Ecto neural progenitor cell (in vitro differentiated cells): Measurements from ENCODE around the gene SLC39A2.

Experiments
- DNase-seq: peaks from one replicate; pipeline ENCODE4 v3.0.0-alpha.2; 2018; ENCODE audit warnings: low spot score

SLC39A2 gene

DNA sequence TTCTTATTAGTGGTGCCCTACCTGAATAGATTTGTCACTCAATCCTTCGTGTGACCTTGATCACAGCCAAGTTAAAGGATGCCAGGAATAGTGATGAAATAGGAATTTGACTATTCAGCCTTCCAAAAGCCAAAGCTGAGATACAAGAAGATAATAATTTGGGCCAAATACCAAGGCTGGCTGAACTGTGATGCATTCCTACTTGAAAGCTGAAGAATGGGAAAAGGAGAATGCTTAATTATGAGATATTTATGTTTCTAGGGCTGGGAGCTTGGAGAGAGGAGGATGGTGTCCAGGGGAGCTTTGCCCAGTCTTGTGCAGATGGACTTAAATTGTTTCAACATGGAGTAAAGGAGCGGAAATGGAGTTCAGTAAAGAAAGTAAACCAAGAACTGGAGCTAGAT lies 48.3 kb downstream of the SLC39A2 start:
- DNase-seq = no peak

DNA sequence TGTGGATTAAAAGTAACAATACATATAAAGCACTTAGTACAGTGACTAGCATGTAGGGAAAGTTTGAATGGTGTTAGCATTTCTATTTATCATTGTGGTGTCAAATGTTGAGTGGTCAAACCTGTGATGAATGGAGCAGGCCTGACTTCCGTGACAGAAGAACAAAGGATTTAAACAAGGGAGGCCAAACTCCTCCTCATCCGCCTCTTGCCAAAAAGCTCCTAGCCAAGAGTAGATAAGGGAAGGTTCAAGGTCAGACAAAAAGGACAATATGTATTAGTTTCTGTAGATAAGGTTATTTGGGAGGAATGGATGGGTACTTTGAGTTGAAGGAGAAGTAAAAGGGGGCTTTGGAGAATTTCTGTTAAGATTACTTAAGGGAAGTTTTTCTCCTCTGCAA lies 49.5 kb downstream of the SLC39A2 start:
- no peak for DNase-seq

- DNase-seq = no peak
These were observed 50.2 kb downstream of the SLC39A2 start for GRCh38 chr14:21049271-21049673.

DNA sequence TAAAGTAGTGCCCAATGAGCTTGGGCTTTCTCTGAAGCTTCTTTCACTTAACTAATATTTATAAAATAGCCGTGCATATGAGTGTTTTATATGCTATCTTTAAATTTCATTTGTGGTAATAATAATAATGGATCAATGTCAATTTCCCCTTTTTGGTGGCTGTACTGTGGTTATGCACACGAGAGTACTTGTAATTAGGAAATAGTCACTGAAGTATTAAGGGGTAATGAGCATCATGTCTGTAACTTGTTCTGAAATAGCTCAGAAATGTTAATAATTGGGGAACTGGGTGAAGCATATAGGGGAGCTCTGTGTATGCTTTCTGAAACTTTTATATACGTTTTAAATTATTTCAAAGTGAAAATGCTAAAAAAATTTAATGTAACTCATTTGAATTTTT lies 51.5 kb downstream of the SLC39A2 start:
- no peak for DNase-seq
